OCI-LY3 (cell line): ENCODE results near the gene PEPD.

ENCODE experiments used
- CTCF ChIP-seq: fragments of 200-600, 300-600 bp; sonication (generic); IDR thresholded peaks from 2 replicates; pipeline ENCODE4 v1.5.1; 2014; ENCODE audit warnings: antibody characterized with exemption, low read length, low read depth
- EZH2phosphoT487 ChIP-seq: fragments of 200-600 bp; shearing (Covaris generic); IDR thresholded peaks from 2 replicates; pipeline ENCODE4 v1.6.1; 2018; ENCODE audit warnings: antibody characterized with exemption, mixed run types, low read depth

- no peak for TF ChIP-seq CTCF
- no peak for TF ChIP-seq EZH2phosphoT487
Observed at GRCh38 chr19:33512021-33512420, 9.6 kb downstream of the PEPD start.
